GM06990 (cell line): ENCODE data around the gene ATRIP.

Source experiments
- DNase-seq: peaks from one replicate; pipeline ENCODE4 v3.0.0-alpha.2; 2011; ENCODE audit not compliant: insufficient read length; ENCODE audit errors: extremely low read depth
- H3K27me3 ChIP-seq: replicated peaks from 2 replicates; pipeline ENCODE4 v1.6.0; 2011; ENCODE audit warnings: low read length; ENCODE audit not compliant: control insufficient read depth, insufficient read depth
- H3K36me3 ChIP-seq: 2 replicates; pipeline ENCODE4 v1.5.1; 2011; ENCODE audit warnings: low read length; ENCODE audit not compliant: control insufficient read depth, insufficient read depth
- H3K4me3 ChIP-seq: replicated peaks from 2 replicates; pipeline ENCODE4 v1.5.1; 2011; ENCODE audit warnings: low read depth, mild to moderate bottlenecking, control low read depth, low read length
- CTCF ChIP-seq: IDR thresholded peaks from 2 replicates; pipeline ENCODE4 v1.5.1; 2011; ENCODE audit warnings: low read length, control low read depth, mild to moderate bottlenecking, inconsistent platforms; ENCODE audit not compliant: insufficient read depth, poor library complexity, severe bottlenecking

The ATRIP gene

GRCh38 chr3:48429317-48429959 is 17.1 kb upstream of the ATRIP start:
- DNase-seq: peak; percentile 67
- Histone ChIP-seq H3K36me3 (peaks cover 13% of the 10 kb centered on the region), H3K4me3 (peak overlapping the region; percentile 60), H3K27me3 (no peaks in the 10 kb centered on the region)
- no peak for TF ChIP-seq CTCF

- Histone ChIP-seq H3K4me3 (peak within 1 kb of the TSS; percentile 60), H3K36me3 (peaks cover 13% of the 10 kb centered on the region), H3K27me3 (no peaks in the 10 kb centered on the region)
- no peak for DNase-seq
- TF ChIP-seq CTCF: no peak
These were observed 16.4 kb upstream of the ATRIP start, which contains the start of gene PLXNB1 for GRCh38 chr3:48429960-48430707. PLXNB1 (minus strand) TSS chr3:48430086; CDS start chr3:48424611, 5,475 bp downstream.

GRCh38 chr3:48430708-48431101 is 15.8 kb upstream of the ATRIP start:
- Histone ChIP-seq H3K27me3 (no peaks in the 10 kb centered on the region), H3K4me3 (no peak overlapping the region), H3K36me3 (peaks cover 13% of the 10 kb centered on the region)
- no peak for TF ChIP-seq CTCF
- DNase-seq: no peak

GRCh38 chr3:48431224-48432029 is 15.1 kb upstream of the ATRIP start:
- Histone ChIP-seq H3K27me3 (no peaks in the 10 kb centered on the region), H3K36me3 (peaks cover 13% of the 10 kb centered on the region), H3K4me3 (no peak overlapping the region)
- no peak for DNase-seq
- TF ChIP-seq CTCF: no peak

- peak; percentile 31 for TF ChIP-seq CTCF
- peaks cover 13% of the 10 kb centered on the region for H3K36me3 ChIP-seq
- H3K27me3 ChIP-seq: no peaks in the 10 kb centered on the region
- DNase-seq: no peak
- H3K4me3 ChIP-seq: no peak overlapping the region
These were observed 13.8 kb upstream of the ATRIP start for GRCh38 chr3:48432411-48433371.
